Measurements from ENCODE around the gene APIP. TPM values are rescaled to one million over a fixed set of nuclear protein-coding genes. Genes with fewer than 3 reads are reported as not detected.

The APIP gene
- total and polyA plus RNA-seq, 8 donors: 7.6 to 42.9 (median 31.0) TPM

GRCh38 chr11:34887260-34887659, 28.9 kb downstream of the APIP start:
- Histone ChIP-seq H3K36me3 (peaks cover 0 to 44% (median 23%) of the 10 kb centered on the region in 4 donors), H3K9me3 (no peaks in the 10 kb centered on the region), H3K27ac (peak overlapping the region in 2 of 5 donors; percentile 23 to 49), H3K27me3 (no peaks in the 10 kb centered on the region), H3K4me1 (peaks cover 0 to 17% (median 7%) of the 10 kb centered on the region in 4 donors), H3K4me3 (no peak overlapping the region)
- no peak for TF ChIP-seq POLR2AphosphoS5 (IDR thresholded peaks at IDR 0.05)
- intact Hi-C loops (cut with DNase I; ENCODE audit: low total_unique reads): no loop called here
- WGBS, 5 donors: 27 to 43% (median 40%) methylated on average over 1 of the region's 1 CpG
- DNase-seq: peak in 1 of 2 donors; percentile 16

- WGBS, 5 donors: 67 to 89% (median 82%) methylated on average over 2 of the region's 2 CpGs
- Histone ChIP-seq H3K4me1 (peaks cover 0 to 17% (median 7%) of the 10 kb centered on the region in 4 donors), H3K36me3 (peaks cover 0 to 49% (median 30%) of the 10 kb centered on the region in 4 donors), H3K27me3 (no peaks in the 10 kb centered on the region), H3K27ac (peak overlapping the region in 2 of 5 donors; percentile 23 to 49), H3K9me3 (no peaks in the 10 kb centered on the region), H3K4me3 (no peak overlapping the region)
- intact Hi-C loops (cut with DNase I; ENCODE audit: low total_unique reads): no loop called here
- peak in 1 of 2 donors; percentile 53 for DNase-seq
- no peak for TF ChIP-seq POLR2AphosphoS5 (IDR thresholded peaks at IDR 0.05)
- TF ChIP-seq EP300 (IDR thresholded peaks at IDR 0.05): no peak
- TF ChIP-seq CTCF (IDR thresholded peaks at IDR 0.05): no peak
- no peak for TF ChIP-seq POLR2A (IDR thresholded peaks at IDR 0.05)
Observed at GRCh38 chr11:34886609-34887008, 29.6 kb downstream of the APIP start.

GRCh38 chr11:34881900-34882299, 34.3 kb downstream of the APIP start:
- Histone ChIP-seq H3K27ac (no peak overlapping the region), H3K27me3 (no peaks in the 10 kb centered on the region), H3K36me3 (peaks cover 0 to 43% (median 24%) of the 10 kb centered on the region in 4 donors), H3K4me3 (no peak overlapping the region), H3K9me3 (no peaks in the 10 kb centered on the region), H3K4me1 (no peaks in the 10 kb centered on the region)
- TF ChIP-seq POLR2AphosphoS5 (IDR thresholded peaks at IDR 0.05) (no peak), EP300 (IDR thresholded peaks at IDR 0.05) (no peak), CTCF (IDR thresholded peaks at IDR 0.05) (no peak), POLR2A (IDR thresholded peaks at IDR 0.05) (no peak)
- no peak for DNase-seq
- intact Hi-C loops (cut with DNase I; ENCODE audit: low total_unique reads): no loop called here
- 96 to 98% (median 98%) methylated on average over 3 of the region's 3 CpGs for WGBS, 5 donors

GRCh38 chr11:34877375-34877975, 38.7 kb downstream of the APIP start:
- TF ChIP-seq POLR2A (IDR thresholded peaks at IDR 0.05): no peak
- TF ChIP-seq POLR2AphosphoS5 (IDR thresholded peaks at IDR 0.05): no peak
- TF ChIP-seq EP300 (IDR thresholded peaks at IDR 0.05): no peak
- no peak for TF ChIP-seq CTCF (IDR thresholded peaks at IDR 0.05)
- no peak for DNase-seq
- Histone ChIP-seq H3K27ac (no peak overlapping the region), H3K4me3 (no peak overlapping the region), H3K27me3 (no peaks in the 10 kb centered on the region), H3K4me1 (no peaks in the 10 kb centered on the region), H3K9me3 (no peaks in the 10 kb centered on the region), H3K36me3 (peaks cover 0 to 30% (median 15%) of the 10 kb centered on the region in 4 donors)
- 83 to 94% (median 90%) methylated on average over 3 of the region's 3 CpGs for WGBS, 5 donors
- intact Hi-C loops (cut with DNase I; ENCODE audit: low total_unique reads): no loop called here

GRCh38 chr11:34874202-34874601, 42.0 kb downstream of the APIP start:
- intact Hi-C loops (cut with DNase I; ENCODE audit: low total_unique reads): no loop called here
- WGBS, 5 donors: 70 to 91% (median 77%) methylated on average over 4 of the region's 4 CpGs
- Histone ChIP-seq H3K9me3 (no peaks in the 10 kb centered on the region), H3K4me3 (no peak overlapping the region), H3K36me3 (peaks cover 0 to 14% (median 3%) of the 10 kb centered on the region in 4 donors), H3K27ac (no peak overlapping the region), H3K27me3 (no peaks in the 10 kb centered on the region), H3K4me1 (no peaks in the 10 kb centered on the region)
- TF ChIP-seq CTCF (IDR thresholded peaks at IDR 0.05): no peak
- no peak for DNase-seq

All from stomach (tissue), 9 donors.